ENCODE measurements around the gene CST2. TPM values are rescaled to one million over a fixed set of nuclear protein-coding genes. Genes with fewer than 3 reads are reported as not detected.
"Not testable (repeated sequence)": the region's sequence is repeated elsewhere in the genome, so short reads cannot be mapped to it uniquely, and the experiment has no call there.

CST2 gene
- total RNA-seq, 1 donor from 2014 or later = 1.5 TPM

- Mint-ChIP-seq H3K27ac (no peak overlapping the region), H3K4me3 (no peak overlapping the region), H3K4me1 (peaks cover 3% of the 10 kb centered on the region), H3K9me3 (no peaks in the 10 kb centered on the region), H3K36me3 (no peaks in the 10 kb centered on the region), H3K27me3 (ENCODE audit: low read depth) (peaks cover 45% of the 10 kb centered on the region)
- DNase-seq (ENCODE audit: low spot score in 2 of 2, unreplicated experiment in 2 of 2) = no peak
- TF ChIP-seq, protein P1, sequence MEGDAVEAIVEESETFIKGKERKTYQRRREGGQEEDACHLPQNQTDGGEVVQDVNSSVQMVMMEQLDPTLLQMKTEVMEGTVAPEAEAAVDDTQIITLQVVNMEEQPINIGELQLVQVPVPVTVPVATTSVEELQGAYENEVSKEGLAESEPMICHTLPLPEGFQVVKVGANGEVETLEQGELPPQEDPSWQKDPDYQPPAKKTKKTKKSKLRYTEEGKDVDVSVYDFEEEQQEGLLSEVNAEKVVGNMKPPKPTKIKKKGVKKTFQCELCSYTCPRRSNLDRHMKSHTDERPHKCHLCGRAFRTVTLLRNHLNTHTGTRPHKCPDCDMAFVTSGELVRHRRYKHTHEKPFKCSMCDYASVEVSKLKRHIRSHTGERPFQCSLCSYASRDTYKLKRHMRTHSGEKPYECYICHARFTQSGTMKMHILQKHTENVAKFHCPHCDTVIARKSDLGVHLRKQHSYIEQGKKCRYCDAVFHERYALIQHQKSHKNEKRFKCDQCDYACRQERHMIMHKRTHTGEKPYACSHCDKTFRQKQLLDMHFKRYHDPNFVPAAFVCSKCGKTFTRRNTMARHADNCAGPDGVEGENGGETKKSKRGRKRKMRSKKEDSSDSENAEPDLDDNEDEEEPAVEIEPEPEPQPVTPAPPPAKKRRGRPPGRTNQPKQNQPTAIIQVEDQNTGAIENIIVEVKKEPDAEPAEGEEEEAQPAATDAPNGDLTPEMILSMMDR (IDR thresholded peaks at IDR 0.05; ENCODE audit: unreplicated experiment) = no peak
Observed at GRCh38 chr20:23870461-23870860, 43.9 kb upstream of the CST2 start.

GRCh38 chr20:23869520-23869919 lies 43.0 kb upstream of the CST2 start:
- Mint-ChIP-seq H3K27me3 (ENCODE audit: low read depth) (peaks cover 45% of the 10 kb centered on the region), H3K36me3 (no peaks in the 10 kb centered on the region), H3K27ac (no peak overlapping the region), H3K4me1 (peaks cover 3% of the 10 kb centered on the region), H3K4me3 (no peak overlapping the region), H3K9me3 (no peaks in the 10 kb centered on the region)
- TF ChIP-seq, protein P1 (IDR thresholded peaks at IDR 0.05; ENCODE audit: unreplicated experiment) = no peak
- no peak for DNase-seq (ENCODE audit: low spot score in 2 of 2, unreplicated experiment in 2 of 2)

GRCh38 chr20:23868321-23868720 lies 41.8 kb upstream of the CST2 start:
- Mint-ChIP-seq H3K27me3 (ENCODE audit: low read depth) (peaks cover 45% of the 10 kb centered on the region), H3K4me3 (no peak overlapping the region), H3K27ac (no peak overlapping the region), H3K36me3 (no peaks in the 10 kb centered on the region), H3K4me1 (peaks cover 3% of the 10 kb centered on the region), H3K9me3 (no peaks in the 10 kb centered on the region)
- no peak for DNase-seq (ENCODE audit: low spot score in 2 of 2, unreplicated experiment in 2 of 2)
- TF ChIP-seq, protein P1 (IDR thresholded peaks at IDR 0.05; ENCODE audit: unreplicated experiment) = no peak

DNA sequence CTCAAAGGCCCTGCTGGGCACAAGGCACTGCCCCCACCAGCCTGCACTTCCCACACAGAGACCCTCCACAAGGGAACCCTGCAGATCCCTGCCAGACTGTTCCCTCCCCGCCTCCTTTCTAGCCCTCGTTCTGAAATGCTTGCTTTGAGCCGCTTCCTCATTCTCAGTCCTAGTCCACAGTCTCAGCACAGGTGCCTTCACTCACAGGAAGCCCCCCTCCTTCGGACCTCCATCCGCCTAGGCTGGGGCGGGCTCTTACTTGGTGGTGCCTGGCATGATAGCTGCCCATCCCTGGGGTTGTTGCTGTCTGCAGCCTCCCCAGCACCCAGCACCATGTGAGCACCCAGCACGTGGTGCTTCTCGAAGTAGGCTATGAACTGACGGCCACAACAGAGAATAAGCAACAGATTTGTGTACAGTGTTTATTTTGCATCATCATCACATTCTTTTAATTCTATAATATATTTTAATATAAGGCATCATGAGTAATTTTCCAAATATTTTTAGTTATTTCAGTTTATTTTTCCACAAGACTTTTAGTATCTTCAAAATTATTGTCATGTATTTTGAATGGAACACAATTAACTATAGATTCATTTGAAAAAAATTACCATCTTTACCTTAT lies 40.7 kb upstream of the CST2 start:
- Mint-ChIP-seq H3K4me1 (peaks cover 3% of the 10 kb centered on the region), H3K36me3 (no peaks in the 10 kb centered on the region), H3K9me3 (no peaks in the 10 kb centered on the region), H3K27ac (no peak overlapping the region), H3K27me3 (ENCODE audit: low read depth) (peaks cover 45% of the 10 kb centered on the region), H3K4me3 (no peak overlapping the region)
- DNase-seq (ENCODE audit: low spot score in 2 of 2, unreplicated experiment in 2 of 2) = no peak
- TF ChIP-seq, protein P1 (IDR thresholded peaks at IDR 0.05; ENCODE audit: unreplicated experiment) = no peak

DNA sequence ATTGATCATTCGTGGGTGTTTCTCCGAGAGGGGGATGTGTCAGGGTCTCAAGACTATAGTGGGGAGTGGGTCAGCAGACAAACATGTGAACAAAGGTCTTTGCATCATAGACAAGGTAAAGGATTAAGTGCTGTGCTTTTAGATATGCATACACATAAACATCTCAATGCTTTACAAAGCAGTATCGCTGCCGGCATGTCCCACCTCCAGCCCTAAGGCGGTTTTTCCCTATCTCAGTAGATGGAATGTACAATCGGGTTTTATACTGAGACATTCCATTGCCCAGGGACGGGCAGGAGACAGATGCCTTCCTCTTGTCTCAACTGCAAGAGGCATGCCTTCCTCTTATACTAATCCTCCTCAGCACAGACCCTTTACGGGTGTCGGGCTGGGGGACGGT lies 34.2 kb upstream of the CST2 start:
- not testable (repeated sequence) for DNase-seq (ENCODE audit: low spot score in 2 of 2, unreplicated experiment in 2 of 2); H3K27ac Mint-ChIP-seq; H3K4me3 Mint-ChIP-seq; H3K9me3 Mint-ChIP-seq; H3K27me3 Mint-ChIP-seq (ENCODE audit: low read depth); H3K36me3 Mint-ChIP-seq
- H3K4me1 Mint-ChIP-seq = peaks cover 10% of the 10 kb centered on the region

DNA sequence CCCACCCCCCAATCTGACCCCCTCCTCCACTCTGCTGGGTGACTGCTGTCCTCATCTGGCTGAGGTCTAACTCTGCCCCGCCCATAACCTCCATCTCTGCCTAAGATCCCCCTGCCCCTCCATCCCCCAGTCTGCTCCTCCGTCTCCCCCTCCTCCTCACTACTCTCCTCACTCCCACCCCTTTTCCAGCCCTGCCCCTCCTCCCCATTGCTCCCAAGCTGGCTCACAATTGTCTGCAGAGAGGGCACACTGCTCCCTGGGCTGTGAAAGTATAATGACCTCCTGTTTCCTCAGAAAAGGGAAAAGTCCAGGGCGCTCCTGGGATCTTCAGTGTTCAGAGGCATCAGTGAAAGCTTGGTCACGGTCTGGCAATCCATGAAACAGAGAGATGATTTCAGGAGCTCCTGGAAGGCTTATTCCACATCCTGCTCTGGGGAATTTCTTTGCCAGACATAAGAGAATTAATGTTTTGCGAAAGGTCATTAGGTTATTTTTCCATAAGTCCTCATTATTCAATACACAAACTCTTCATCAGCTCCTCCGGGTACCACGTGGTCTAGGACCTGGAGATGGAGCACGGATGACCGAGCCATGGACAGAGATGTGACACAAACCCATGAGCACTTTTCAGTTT lies 31.6 kb upstream of the CST2 start:
- Mint-ChIP-seq H3K36me3 (no peaks in the 10 kb centered on the region), H3K27ac (peak overlapping the region; percentile 22), H3K4me1 (peaks cover 10% of the 10 kb centered on the region), H3K9me3 (no peaks in the 10 kb centered on the region), H3K4me3 (no peak overlapping the region), H3K27me3 (ENCODE audit: low read depth) (peaks cover 2% of the 10 kb centered on the region)
- TF ChIP-seq, protein P1 (IDR thresholded peaks at IDR 0.05; ENCODE audit: unreplicated experiment) = no peak
- no peak for DNase-seq (ENCODE audit: low spot score in 2 of 2, unreplicated experiment in 2 of 2)

Data from mesothelial cell of epicardium (in vitro differentiated cells).